HL-60/S4 treated with phorbol 12-myristate 13-acetate at 8.2 ng/mL for 4 days and 3 days (cell line): ENCODE measurements around the gene CPXM2.

Source experiments
- in situ Hi-C: fragments of 300-500 bp; cut with MboI; formaldehyde crosslinking; loops from 2 replicates; pipeline ENCODE4 v1.15.0; 2022; ENCODE audit warnings: low sequenced_read_pairs

The CPXM2 gene

DNA sequence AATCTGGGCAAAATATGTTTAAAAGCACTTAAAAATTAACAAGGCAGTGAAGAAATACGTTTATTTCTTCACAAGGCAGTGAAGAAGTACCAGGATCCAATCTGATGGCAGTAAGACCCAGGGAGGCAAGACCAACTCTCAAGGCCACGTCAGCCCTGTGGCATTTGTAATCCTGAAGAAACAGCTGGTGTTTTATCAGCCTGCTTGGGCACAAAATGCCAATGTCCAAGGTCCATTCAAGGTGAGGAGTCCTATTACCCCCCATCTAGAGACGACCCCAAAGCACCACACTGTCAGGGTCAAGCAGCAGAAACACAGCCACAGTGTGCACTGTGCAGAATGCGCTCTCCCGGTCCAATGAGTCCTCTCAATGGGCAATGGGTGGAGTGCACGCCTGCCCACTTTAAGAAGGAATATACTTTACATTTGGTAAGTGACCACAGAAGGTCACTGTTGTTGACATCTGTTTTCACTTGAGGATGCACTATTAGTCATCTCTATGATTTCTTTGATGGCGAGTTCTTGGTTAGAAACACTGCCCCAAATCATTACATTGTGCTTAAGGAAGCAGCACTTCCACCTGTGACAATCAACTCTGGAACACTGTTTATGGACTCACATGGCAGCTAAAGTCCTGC lies 12.8 kb downstream of the CPXM2 start:
- in situ Hi-C loops, result no loop called here

DNA sequence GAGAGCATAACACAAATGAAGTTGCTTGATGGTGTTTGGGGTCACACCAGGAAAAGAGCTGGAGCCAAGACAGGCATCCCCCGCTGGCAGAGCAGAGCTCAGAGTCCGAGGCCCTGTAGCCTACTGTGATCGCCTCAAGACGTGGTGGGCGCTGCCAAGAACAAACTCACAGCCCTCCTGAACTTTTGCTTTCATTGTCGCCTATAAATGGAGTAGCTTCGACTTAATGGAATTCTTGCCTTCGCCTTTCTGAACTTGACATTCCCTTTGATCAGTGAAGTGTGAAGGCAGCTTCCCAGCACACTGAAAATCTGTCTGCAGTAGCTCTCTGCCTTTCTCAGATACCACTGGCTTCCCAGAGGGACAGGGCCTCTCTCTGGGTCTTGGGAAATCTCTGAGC lies 21.3 kb downstream of the CPXM2 start:
- in situ Hi-C loops, result no loop called here

DNA sequence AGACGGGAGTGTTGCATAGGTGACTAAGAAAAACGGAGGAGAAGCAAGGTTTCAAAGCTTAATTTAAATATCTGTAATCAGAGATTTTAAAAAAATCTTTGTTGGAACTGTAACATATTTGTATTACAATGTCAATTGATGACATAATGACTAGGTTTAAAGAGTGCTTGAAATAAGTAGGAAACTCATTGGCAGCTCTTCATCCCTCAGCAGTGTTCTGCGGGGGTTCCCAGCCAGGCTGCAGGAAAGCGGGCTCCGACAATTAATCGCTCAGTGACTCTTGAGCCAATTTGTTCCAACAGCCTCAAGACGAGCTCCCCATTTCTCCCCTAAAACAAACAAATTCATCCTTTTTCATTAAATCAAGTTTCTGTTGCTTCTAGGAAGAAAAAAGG lies 22.6 kb downstream of the CPXM2 start:
- in situ Hi-C loops, result no loop called here

DNA sequence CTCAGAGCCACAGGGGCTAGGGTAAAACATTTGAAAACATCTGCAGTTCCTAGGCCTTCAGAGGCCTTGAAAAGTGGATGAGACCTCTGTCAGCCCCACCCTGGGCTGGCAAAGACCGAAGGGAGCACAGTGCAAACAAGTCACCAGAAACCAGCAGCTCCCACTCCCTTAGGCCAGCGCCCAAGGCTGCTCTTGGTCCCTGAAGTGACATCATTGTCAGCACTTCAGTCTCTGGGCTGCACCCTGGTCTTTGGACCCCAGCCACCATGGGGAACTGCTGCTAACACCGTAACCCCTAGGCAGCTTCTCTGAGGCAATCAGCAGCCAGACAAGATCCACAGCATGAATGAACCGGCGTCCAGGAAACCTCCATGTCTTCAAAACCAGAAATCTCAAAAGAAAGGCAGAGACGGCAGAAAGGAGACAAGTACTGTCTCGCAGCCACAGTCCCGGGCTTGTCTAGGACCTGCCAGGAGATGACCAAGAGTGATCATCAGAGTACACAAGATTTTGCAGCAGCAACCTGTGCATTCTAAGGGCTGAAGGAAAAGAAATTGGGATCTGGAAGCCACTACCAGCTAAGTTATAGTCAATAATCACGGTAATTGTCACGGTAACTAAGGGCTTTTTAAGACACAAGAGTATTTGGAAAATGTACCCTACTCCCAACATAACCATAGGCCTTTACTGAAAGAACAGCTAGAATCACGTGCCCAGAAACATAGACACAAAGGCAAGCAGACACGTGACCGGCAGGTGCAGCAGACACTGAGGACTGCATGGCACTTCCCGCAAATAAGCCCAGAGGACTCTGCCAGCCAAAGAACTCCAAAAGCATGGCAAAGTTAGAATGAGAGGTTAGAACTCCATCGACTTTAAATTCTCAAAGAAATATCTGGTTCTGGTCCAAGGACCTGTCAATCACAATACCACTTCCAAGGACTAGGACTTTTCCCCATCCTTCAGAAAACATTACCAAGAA lies 23.3 kb downstream of the CPXM2 start:
- in situ Hi-C loops, result no loop called here

DNA sequence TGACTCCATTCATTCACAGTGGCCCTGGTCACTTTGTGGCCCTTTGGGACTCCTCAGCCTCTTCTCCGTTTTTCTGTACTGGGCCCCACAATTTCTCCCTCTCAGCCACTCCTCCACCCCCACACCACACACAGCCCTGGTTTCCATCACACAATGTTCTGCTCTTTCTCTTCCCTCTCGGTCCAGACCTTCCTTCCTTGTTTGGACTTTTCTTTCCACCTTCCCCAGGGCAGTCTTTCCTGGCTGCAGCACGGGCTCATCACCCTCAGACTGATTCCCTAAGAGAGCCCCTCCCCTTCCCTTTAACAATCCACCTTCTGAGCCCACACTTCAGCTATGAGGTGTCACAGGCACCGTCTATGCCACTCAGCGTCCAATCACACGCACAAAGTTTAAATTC lies 25.7 kb downstream of the CPXM2 start:
- in situ Hi-C loops, result no loop called here

DNA sequence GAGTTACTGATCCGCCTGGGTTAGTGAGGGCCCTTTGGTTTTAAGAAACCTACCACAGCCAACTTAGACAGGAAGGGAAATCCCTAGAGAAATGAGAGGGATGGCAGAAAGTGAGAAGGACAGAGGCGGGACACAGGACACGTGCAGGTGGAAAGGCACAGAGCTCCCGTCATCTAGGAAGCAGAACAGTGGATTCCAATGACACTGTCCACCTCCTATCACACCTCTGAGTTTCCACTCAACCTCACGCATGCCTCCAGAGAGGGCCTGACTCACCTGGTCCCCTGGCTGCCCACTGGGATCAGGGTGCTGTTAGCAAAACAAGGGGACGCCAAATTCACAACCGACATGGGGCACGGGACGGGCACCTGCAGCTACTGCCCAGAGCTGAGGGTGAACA lies 26.3 kb downstream of the CPXM2 start:
- in situ Hi-C loops, result no loop called here

DNA sequence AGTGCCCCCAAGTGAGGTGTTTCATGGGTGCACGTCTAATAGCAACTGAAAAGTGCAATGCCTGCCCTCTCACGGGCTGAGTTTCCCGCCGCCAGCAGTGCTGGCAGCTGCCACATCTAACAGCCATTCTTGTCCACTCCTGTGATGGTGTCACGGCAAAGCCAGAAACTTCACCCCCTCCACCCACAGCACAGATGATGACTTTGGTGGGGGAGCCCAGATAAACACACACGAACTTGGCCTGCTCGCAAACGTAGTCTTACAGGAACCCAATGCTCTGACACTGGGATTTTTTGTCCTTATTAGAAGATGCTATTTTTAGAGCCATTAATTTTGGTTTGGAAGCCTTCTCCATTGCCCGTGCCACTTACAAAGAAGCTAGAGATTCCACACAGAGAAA lies 26.7 kb downstream of the CPXM2 start:
- in situ Hi-C loops, result no loop called here

DNA sequence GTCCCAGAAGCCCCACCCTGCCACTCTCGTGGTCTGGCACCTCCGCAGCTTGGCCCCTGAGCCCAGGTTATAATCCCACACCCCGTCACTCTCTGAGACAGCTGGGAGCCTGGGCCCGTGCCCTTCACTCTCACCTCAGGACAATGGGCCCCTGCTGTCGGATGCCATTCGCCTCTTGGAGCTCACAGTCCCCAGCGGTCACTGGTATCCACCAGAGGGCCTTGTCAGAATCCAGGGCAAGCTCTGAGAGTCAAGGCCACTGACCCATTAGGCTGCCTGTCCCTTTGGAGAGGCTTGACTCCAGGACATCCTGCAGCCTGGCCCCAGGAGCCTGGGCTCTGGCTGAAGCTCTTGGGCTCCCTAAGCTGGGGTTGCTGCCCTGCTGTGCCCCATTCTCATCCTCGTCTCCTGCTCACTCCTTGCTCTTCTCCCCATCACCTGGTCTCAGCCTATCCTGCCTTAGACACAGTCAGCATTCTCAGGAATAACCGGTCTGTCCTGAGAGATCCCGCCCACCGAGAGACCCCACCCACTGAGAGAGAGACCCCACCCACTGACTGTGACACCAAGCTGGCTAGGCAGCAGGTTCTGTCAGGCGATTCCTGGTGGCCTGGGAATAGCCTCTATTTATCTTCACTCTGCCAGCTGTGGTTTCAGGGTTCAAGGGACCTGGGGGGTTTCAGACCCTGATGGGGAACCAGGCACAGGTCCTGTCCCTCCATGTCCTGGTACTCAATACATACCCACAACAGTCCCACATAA lies 27.7 kb downstream of the CPXM2 start:
- in situ Hi-C loops, result no loop called here

DNA sequence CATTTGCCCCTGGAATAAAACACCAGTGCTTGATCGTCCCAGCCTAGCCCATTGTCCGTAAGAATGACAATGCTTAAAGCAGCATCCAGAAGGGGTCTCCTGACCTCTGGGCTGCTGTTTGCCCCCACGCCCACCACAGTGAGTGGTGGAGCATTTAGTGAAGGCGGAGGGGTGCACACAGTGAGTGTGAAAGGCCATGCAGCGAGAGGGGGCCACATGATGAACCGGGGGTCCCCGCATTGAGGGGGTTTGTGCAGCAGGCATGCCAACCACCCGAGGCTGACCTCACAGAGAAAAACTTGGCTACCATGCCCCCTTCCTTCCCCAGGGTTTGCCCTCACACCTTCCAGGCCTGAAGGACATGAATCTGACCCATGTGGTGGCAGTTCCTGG lies 28.4 kb downstream of the CPXM2 start:
- in situ Hi-C loops, result no loop called here

DNA sequence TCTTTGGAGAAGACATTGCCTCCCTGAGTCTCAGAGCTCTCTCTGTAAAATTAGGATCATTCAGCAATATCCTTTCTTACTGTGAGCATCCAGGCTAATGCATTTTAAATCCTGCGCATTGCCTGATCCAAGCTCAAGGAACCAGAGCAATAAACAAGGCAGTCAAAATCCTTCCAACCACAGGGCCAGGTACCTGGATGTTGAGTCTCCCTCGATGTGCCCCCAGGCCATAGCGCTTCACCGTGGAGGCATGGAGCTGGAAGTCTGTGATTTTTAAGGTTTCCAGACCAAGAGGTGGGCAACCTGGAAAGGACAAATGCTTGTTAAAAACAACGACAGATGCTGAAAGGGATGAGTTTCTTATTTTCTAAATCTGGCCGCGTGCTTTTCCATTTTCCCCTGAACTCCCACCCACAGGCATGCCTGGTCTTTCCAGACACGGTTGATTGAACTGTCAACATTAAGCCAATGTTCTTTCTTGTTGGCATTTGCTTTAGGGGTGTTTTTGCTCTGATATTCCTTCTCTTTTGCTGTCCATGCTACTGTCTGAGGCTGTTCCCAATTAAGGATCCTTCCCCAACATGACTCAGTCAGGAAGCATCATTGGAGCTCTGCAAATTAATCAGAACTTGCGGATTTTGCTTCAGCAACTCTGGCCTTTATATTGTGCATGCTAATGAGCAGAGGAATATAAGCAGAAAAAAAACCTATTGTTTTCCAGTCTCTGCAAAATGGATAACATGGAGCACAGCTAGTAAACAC lies 29.0 kb downstream of the CPXM2 start:
- in situ Hi-C loops, result no loop called here

DNA sequence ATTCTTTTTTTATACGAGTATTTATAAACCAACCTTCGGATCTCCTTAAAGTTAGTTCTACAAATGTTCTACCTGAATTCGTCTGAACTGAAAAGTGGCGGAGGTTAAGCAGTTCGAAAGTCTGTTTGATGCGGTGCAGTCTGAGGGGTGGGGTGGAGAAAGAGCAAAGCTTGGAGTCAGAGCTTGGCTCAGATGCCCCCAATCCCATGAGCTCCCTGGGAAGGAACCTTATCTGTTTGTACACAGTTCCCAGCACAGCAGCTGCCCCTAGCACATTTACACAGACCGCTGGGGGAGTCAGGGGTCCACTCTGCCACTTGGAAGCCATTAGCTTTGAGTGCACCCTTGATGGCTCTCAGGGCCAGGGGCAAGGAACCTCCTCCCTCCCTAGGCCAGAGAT lies 30.8 kb downstream of the CPXM2 start:
- in situ Hi-C loops, result no loop called here

DNA sequence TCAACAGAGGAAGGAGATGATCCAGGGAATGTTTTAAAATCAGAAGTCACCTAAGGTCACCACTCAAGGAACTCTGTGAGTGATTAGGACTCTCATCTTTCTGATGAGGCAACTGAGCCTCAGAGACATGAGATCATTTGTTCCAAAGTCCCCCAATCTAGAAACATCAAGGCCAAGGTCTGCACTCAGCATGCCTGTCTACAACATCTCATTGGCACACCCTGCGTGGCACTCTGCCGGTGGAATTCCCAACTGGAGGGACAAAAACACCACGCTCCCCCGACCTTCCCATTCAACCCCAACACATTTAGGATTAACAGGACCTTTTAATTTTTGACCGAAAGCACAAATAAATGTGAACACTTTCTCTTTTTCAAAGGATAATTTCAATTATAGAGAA lies 31.4 kb downstream of the CPXM2 start:
- in situ Hi-C loops, result no loop called here

DNA sequence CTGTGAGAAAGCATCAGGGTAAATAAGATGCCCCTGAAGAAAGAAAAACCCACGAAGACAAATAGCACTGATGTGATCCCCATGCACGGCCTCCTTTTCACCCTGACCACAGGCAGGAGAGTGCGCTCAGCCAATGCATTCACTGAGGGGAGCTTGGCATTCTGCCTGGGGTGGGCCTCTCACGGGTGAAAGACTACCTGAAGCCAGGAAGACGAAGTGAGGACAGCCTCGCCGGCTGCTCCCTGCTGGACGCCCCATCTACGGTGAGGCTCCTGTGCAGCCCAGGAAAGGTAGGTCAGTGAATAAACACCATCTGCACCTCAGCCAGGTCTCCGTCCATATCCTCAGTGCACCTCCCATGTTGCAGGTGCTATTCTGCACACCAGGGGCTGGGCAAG lies 32.0 kb downstream of the CPXM2 start:
- in situ Hi-C loops, result no loop called here

DNA sequence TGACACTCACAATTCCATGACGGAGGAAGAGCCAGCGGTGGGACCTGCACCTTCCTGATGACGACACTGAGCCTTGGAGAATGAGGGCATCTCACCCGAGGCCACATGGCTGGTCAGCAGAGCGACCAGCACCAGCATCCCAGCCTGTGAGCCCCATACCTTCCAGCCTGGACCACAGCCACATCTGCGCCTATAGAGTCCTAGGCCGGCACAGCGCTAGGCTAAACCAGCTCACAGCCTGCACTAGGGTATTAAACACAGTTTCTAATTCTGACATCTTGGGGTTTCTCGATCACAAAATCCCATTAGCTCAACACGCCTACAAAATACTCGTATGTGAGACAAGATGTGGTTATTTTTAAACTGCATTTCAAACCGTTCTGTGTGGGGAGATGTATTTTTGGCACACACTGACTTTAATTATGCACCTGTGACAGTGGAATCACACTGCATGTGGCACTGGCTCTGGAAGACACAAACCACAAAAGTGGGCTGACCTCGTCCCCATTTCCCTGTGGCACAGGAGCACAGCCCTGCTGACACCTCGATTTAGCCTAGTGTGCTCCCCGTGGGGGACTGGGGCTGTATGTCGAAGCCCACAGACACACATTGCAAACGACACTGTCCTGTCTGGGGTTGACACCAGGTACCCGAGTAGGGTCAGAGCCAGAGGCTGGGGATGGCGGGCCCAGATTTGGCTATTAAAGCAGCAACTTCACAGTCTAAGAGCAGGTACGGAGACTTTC lies 32.5 kb downstream of the CPXM2 start:
- in situ Hi-C loops, result no loop called here

DNA sequence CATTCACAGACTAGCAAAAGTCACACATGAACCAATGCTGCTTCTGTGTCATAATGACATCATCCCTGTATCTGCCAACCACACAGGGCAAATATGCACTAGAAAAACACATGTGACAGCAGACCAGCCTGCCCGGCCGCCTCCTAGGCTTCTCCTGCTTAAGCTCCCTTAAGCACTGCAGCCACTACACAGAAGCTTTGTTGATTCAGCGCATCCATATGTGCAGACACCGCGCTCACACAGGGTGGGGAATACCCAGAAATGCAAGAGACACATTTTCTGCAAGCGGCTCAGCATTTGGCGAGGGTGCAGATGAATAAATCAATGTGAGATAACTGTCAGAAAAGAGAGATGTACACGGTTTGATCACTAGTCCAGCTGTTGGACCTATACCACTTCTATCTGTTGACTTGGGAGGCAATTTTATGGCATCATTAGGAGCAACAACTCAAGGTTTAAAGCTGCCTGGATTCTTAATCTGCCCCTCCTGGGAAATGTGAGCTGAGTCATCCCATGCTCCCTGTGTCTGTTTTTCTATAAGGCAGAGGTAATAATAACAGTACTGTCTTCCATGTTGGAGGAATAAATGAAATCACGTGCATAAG lies 33.4 kb downstream of the CPXM2 start:
- in situ Hi-C loops, result no loop called here

DNA sequence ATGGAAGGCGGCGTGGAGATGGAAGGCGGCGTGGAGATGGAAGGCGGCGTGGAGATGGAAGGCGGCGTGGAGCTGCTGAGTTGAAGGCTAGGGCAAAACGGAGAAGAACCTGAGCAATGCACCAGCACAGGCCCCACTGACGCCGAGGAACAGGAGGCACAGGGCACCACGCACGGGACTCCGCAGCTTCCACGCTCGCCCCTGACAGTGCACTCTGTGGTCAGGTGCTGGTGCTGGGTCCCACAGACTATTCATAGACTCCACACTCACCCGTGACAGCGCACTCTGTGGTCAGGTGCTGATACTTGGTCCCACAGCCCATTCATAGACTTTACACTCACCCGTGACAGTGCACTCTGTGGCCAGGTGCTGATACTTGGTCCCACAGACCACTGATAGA lies 34.0 kb downstream of the CPXM2 start:
- in situ Hi-C loops, result no loop called here

DNA sequence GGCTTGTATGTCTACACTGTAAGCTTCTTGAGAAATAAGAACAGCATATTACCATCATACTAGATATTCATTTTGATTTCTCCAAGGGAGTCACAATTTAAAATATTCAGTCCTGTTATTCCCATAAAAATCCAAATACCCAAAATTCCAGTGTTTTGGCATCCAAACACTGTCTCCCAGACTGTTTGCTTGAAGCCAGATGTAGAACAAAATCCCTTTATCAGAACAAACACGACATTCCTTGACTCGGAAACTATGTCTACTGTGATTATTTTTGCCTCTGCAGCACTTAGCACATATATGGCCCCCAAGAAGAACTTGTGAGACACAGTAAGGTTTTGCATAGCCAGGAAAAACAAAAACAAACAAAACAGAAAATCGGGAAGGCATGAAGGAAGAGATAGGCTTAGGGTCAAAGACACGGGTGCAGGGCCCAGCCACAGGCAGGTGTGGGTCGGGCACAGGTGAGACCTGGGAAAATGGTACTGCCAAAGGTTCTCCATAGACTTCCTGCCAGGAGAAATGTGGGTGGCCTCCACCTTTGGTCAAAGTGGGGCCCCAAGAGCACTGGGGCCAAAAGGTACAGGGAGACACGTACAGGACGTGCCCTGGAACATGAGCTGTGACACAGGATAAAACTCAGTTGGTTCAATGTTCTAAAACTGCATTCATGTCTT lies 36.5 kb downstream of the CPXM2 start:
- in situ Hi-C loops, result no loop called here

DNA sequence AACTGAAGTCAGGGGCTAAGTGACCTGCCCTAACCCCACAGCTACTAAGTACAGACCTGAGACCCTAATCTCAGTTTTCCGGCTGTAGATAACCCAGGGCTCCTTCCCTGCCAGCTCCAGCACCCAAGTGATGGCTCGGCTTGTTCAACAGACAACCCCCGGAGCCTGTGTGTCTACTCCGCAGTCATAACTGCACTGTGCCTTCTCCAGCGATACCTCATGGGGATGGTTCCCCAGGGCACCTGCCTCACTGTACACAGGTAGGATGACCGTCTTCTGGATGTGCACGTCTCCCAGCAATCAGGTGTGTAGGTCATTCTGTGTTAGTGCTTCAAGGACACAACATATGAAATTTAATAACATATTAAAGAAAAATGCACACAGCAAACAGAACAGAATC lies 37.1 kb downstream of the CPXM2 start:
- in situ Hi-C loops, result no loop called here

DNA sequence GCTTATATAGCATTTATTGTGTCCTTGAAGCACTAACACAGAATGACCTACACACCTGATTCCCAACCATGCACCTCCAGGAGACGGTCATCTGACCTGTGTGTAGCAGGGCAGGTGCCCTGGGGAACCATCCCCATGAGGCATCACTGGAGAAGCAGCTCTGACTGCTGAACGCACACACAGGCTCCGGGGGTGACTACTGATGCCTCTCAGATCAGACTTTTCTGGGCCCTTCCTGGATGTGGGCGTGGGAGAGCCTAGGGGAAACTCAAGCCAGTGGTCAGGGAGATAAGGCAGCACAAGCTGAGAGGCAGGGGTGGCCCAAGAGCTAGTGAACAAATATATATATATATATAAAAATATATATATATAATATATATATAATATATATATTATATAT lies 37.6 kb downstream of the CPXM2 start:
- in situ Hi-C loops, result no loop called here
